GM12891 (cell line): ENCODE data around the gene SPTBN1.

Experiments
- DNase-seq: peaks from one replicate; pipeline ENCODE4 v3.0.0; 2011; ENCODE audit warnings: low spot score; ENCODE audit not compliant: insufficient read length
- FAIRE-seq: peaks from 2 replicates; lab custom pipeline; 2011; peaks lifted over from hg19 to GRCh38; lab: Jason Lieb, UNC
- PAX5 ChIP-seq: IDR thresholded peaks from 2 replicates; pipeline ENCODE4 v1.6.1; 2011; ENCODE audit warnings: low read length, moderate library complexity, mild to moderate bottlenecking; ENCODE audit not compliant: insufficient read depth, severe bottlenecking
- POLR2A ChIP-seq: IDR thresholded peaks from 2 replicates; pipeline ENCODE4 v1.6.1; 2011; ENCODE audit warnings: low read depth, low read length, control low read depth
- POLR2AphosphoS5 ChIP-seq: IDR thresholded peaks from 2 replicates; pipeline ENCODE4 v1.6.1; 2011; ENCODE audit warnings: low read depth, low read length, control low read depth
- POU2F2 ChIP-seq: IDR thresholded peaks from 2 replicates; pipeline ENCODE4 v1.6.1; 2011; ENCODE audit warnings: low read depth, mild to moderate bottlenecking, control low read depth, low read length, moderate library complexity
- SPI1 ChIP-seq: IDR thresholded peaks from 2 replicates; pipeline ENCODE4 v1.6.1; 2011; ENCODE audit warnings: low read depth, low read length, control low read depth
- TAF1 ChIP-seq: IDR thresholded peaks from 2 replicates; pipeline ENCODE4 v1.6.1; 2011; ENCODE audit warnings: low read depth, low read length, control low read depth

The SPTBN1 gene

DNA sequence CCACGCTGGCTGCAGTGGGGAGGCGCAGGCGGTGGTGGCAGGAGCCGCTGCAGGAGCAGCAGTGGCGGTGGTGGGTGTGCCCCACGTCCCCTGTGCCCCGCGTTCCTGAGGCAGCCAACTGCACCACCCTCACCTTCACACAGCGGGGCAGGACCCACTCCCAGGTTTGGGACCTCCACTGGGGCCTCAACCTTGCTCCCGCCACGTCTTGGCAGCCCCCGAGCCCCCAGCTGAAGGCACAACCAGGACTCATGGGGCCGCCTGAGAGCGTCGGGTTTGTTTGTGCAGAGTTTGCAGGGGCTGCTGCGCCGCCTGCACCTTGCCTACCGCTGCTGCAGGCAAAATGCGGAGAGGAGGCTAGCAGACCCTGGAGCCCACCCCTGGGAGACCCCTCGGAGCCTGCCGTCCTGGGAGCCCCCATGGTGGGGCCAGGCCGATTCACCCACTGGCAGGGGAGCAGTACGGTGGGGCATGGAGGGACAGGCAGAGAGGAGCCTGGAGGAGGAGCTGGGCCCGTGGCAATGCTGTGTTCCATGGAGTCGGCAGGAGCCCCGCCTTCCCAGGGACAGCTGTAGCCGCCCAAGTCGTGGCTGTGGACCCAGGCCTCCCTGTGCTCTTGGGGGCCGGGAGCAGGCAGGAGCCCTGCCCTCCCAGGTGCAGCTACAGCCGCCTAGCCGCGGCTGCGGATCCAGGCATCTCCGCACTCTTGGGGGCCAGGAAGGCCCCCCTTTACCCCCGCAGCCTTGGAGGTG, 252.6 kb downstream of the SPTBN1 start:
- FAIRE-seq (peak; percentile 50), DNase-seq (no peak)
- TF ChIP-seq TAF1 (no peak), POU2F2 (no peak), POLR2A (no peak)

DNA sequence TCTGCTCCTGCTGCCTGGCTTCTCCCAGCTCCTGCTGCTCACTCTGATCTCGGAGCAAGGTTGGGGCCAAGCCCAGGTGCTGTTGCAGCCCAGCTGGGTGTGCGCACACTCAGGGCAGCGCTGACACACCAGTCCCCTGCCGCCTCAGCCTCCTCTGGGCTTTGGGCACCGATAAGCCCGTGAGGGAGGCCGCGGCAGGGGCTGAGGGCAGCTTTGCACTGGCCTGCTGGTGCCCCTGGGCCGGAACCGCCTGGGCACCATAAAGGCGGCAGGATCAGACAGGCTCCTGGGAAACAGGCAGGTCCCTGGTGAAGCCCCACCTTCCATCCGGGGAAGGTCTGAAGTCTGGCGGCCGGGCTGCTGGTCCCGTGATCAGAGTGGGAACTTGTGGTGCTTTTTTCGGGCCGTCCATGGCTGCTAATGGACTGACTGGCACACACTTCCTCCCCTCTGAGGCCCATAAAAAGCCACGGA, 253.2 kb downstream of the SPTBN1 start:
- no peak for DNase-seq
- no peak for FAIRE-seq
- TF ChIP-seq POU2F2 = no peak
- no peak for TF ChIP-seq POLR2AphosphoS5
- no peak for TF ChIP-seq PAX5
- no peak for TF ChIP-seq POLR2A
- no peak for TF ChIP-seq SPI1
- TF ChIP-seq TAF1 = no peak

DNA sequence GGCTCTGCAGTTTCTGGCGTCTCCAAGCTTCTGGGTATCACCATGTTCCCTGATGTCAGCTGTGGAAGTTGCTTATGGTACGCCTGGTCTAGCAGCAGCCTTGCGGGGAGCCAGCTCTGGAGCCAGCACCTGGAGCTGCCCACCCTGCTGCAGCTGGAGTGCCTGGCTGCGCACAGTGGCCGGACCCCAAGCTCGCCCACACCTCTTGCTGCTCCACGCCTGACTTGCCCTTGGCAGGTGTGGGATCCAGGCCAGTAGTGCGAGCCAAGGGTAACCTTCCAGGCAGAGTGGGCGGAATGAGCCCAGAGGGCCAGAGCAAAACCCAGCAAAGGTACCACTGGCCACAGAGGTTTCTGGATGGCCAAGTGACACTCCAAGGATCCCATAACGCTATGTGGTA, 254.1 kb downstream of the SPTBN1 start:
- no peak for FAIRE-seq
- TF ChIP-seq PAX5 = no peak
- TF ChIP-seq POLR2AphosphoS5 = no peak
- no peak for TF ChIP-seq TAF1
- TF ChIP-seq POU2F2 = no peak
- TF ChIP-seq SPI1 = no peak
- DNase-seq = no peak

DNA sequence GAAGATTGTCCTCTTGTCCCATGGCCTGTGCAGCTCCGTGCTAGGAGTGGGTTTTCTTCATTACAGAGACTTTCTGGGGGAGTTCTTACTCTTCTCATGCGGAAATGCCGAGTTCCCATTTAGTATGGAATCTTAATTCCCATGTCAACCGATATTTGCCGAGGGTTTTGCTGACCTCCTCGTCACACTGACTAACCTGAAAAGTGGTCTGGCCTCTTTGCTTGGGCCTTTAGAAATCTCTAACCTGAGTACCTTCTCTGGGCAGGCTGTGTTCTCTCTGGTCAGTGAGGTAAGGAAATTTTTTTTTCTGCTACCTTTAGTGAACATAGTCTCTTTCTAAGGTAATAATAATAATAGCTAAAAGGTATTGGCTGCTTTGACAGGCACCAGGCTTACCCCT, 256.4 kb downstream of the SPTBN1 start:
- no peak for FAIRE-seq
- no peak for DNase-seq
- no peak for TF ChIP-seq POLR2A
- TF ChIP-seq POU2F2 = no peak
- TF ChIP-seq TAF1 = no peak
- no peak for TF ChIP-seq SPI1
- TF ChIP-seq PAX5 = no peak
- no peak for TF ChIP-seq POLR2AphosphoS5

DNA sequence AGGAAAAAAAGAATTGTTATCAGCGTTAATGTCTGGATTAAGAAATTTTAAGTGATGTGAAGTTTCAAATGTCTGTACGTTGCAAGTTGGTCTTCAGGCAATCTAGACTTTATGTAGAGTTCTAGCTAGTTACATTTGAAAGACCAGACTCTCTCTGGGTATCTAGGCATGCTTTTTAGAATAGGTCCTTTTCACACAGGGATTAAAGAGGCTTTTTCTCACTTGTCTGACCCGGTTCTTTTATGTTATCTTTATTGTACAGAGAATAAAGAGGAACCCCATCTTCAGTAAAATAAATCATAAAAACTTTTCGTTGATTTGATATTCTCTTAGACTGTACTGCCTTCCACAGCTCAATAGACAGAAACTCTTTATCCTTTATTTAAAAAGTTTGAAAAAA, 258.9 kb downstream of the SPTBN1 start:
- DNase-seq (no peak), FAIRE-seq (no peak)
- TF ChIP-seq POU2F2 (no peak), POLR2A (no peak), POLR2AphosphoS5 (no peak), SPI1 (no peak), TAF1 (no peak), PAX5 (no peak)

DNA sequence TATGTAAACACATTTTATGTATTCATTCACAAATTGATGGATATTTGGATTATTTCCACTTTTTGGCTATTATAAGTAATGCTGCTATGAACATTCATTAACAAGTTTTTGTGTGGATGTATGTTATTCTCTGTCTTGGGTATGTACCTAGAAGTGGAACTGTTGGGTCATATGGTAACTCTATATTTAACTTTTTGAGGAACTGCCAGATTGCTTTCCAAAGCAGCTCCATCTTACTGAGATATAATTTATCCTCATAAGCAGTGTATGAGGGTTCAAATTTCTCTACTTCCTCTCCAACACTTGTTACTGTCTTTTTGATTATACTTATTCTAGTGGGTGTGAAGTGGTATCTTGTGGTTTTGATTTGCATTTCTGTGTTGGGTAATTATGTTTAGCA, 260.2 kb downstream of the SPTBN1 start:
- FAIRE-seq (no peak), DNase-seq (no peak)
- TF ChIP-seq POLR2AphosphoS5 (no peak), POU2F2 (no peak), PAX5 (no peak), TAF1 (no peak), POLR2A (no peak), SPI1 (no peak)

GRCh38 chr2:54720563-54720962, 264.4 kb downstream of the SPTBN1 start:
- FAIRE-seq (no peak), DNase-seq (no peak)
- no peak for TF ChIP-seq POU2F2
- TF ChIP-seq SPI1 = no peak
- TF ChIP-seq TAF1 = no peak
- TF ChIP-seq PAX5 = no peak
- TF ChIP-seq POLR2AphosphoS5 = no peak
- TF ChIP-seq POLR2A = no peak
